IPS-18c (cell line): ENCODE measurements around the gene PDCD1.
"Not testable (repeated sequence)": the region's sequence is repeated elsewhere in the genome, so short reads cannot be mapped to it uniquely, and the experiment has no call there.

Experiments used
- H3K4me3 ChIP-seq: 2 replicates; pipeline ENCODE4 v1.7.0; 2013; ENCODE audit warnings: low read depth, mild to moderate bottlenecking, low read length, moderate library complexity; ENCODE audit not compliant: insufficient read depth
- H3K9me3 ChIP-seq: one replicate; pipeline ENCODE4 v1.6.1; 2013; ENCODE audit warnings: mild to moderate bottlenecking, low read length, moderate library complexity; ENCODE audit not compliant: control insufficient read depth, insufficient read depth

PDCD1 gene

DNA sequence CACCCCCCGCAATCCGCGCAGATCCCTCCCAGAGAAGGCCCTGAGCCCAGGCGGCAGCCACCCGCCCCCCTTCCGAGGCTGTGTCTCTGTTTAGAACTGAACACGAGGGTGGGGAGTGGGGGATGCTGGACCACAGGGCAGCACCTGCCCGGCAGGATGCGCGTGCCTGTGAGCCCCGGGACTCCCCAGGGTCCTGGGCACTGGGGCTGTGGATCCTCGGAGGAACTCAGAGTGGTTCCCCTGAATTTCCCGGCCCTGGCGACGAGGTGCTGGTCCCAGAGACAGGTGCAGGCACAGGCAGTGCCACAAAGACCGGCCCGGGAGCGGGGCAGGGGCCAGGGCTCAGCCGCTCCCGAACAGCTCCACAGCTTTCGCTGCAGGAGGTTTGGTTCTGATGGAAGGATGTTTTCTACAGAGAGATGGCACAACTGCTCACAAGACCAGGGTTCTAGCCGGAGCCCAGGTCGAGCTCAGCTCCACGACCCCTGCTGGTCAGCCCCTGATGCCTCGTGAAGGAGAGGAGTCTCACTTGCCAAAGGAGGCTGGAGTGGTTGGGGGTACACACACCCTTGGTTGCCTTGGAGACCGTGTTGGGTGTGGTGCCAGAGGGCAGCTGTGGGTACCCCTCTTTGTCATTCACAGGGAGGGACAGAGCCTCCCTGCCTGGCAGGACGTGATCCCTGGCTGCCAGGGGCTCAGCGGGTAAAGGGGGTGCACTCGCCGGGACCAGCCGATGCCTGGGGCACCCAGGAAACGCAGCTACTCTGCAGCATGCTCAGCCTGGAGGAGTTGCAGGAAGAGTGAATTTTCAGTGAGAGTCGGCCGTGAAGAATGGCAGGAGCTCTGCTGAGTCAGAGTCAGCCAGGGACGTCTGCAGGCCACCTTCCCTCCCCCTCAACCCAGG lies 54.1 kb downstream of the PDCD1 start:
- H3K9me3 ChIP-seq: no peaks in the 10 kb centered on the region
- H3K4me3 ChIP-seq: peak overlapping the region; percentile 51

DNA sequence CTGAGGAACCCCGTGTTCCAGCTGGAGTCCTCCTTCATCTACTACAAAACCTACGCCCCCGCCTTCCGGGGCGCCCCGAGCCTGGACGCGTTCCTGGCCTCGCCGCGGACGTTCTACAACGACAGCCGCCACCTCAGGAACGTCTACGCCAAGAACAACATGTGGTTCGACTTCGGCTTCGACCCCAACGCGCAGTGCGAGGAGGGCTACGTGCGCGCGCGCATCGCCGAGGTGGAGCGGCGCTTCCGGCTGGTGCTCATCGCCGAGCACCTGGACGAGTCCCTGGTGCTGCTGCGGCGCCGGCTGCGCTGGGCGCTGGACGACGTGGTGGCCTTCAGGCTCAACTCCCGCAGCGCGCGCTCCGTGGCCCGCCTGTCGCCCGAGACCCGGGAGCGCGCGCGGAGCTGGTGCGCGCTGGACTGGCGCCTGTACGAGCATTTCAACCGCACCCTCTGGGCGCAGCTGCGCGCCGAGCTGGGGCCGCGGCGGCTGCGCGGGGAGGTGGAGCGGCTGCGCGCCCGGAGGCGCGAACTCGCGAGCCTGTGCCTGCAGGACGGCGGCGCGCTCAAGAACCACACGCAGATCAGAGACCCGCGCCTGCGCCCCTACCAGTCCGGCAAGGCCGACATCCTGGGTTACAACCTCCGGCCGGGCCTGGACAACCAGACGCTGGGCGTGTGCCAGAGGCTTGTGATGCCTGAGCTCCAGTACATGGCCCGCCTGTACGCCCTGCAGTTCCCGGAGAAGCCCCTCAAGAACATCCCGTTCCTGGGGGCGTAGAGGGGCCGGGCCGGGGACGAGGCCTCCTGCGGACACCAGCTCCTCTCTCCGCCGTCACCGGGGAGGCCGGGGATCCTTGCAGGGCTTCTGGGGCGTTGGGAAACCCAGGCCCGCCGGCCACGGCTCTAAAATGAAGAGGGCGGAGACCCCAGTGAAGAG lies 55.0 kb downstream of the PDCD1 start:
- H3K4me3 ChIP-seq: peak overlapping the region; percentile 51
- H3K9me3 ChIP-seq: no peaks in the 10 kb centered on the region

DNA sequence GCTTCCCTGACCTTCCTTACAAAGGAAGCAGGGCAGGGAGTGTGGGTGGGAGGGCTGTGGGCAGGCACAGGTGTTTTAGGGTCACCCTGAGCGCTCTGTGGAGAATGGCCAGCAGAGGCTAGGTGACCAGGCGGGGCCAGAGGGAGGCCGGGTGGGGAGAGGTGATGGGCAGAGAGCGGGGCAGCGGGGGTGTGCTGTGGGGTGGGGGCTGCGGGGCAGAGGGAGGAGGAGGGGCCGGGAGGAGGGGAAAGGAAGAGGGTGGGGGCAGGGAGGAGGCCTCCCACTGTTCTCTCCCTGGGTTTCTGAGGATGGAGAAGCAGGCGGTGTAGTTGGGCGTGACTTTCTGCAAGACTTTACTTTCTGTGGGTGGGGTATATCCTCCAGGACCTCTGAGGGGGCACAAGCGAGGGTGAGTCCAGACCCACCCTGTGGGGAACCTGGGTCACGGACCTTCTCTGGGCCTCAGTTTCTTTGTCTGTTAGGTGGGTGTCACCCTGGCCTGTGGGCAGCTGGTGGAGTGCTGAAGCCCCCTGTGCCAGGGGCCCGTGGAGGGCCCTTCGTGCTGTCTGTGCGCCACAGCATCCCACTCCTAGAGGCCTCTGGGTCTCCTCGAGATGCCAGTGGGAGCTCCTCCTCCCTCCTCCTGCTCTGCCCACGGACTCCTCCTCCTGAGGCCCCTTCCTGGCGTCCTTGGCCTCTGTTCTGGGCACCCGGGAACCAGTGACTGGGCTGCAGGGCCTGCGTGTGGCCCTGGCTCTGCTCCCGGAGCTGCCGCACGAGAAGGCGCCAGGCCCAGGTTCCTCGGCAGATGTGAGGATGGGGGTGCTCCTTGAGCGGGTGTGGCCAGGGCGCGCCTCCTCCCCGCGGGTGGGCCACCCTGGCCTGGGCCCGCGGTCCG lies 56.0 kb downstream of the PDCD1 start:
- Histone ChIP-seq H3K4me3 (no peak overlapping the region; the same call in 1 of the 2 replicates), H3K9me3 (no peaks in the 10 kb centered on the region)

DNA sequence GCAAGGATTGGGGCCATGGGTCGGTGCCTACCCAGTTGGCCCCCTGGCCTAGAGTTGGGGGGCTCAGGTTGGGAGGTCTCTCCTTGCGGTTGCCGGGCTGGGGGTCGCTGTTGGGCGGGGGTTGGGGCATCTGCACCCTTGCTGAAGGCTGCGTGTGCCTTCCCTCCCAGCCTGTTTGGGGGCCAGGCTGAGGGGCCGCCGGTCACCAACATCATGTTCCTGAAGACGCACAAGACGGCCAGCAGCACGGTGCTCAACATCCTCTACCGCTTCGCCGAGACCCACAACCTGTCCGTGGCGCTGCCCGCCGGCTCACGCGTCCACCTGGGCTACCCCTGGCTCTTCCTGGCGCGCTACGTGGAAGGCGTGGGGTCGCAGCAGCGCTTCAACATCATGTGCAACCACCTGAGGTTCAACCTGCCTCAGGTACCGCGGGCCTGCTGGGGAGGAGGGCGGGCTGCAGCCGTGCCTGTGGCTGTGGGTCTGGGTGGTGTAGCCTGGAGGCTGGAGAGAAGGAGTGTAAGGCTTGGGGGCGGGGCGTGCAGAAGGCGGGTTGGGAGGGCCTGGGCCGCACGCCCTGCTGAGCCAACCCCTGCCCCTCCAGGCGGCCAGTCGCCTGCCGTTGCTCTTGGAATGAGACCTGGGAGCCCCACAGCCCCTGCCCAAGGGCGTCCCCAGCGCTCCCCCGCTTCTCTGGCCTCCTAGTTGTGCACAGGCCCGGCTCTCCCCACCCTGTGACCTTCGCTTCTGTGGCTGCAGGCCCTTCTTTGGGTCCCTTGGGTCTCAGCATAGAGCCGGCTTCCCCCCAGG lies 56.9 kb downstream of the PDCD1 start:
- H3K9me3 ChIP-seq: no peaks in the 10 kb centered on the region
- H3K4me3 ChIP-seq: no peak overlapping the region

DNA sequence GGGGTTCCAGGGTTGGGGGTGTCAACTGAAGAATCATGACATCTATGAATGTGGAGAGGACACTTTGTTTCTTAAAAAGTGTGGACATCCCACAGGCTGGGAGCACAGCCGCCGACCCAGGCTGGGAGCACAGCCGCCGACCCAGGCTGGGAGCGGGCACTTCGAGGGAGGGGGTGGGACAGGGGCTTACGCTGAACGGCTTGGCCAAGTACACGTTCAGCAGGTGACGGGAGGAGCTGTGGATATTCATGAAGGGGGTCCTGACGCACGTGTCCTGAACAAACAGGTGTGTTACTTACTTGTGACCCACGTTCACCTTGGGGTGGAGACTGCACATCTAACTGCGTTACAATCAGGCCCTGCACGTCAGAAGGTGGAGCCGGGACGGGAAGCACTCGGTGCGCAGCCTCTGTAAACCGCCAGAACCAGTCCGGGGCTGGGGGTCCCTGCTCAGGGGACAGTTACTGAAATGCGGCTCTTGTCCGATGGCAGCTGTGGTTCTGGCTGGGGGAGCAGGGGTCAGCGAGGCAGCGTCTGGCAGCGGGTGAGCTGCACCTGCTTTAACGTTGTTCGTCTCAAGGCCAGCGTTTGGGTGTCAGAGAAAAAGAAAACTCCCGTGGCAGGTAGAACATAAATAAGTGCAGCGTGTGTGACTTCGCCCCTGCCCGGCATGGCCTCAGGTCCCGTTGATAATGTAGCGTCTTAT lies 58.3 kb downstream of the PDCD1 start:
- H3K4me3 ChIP-seq, H3K9me3 ChIP-seq: not testable (repeated sequence)
